ENCODE data around the gene ACOT9. TPM values are rescaled to one million over a fixed set of nuclear protein-coding genes. Genes with fewer than 3 reads are reported as not detected.

The ACOT9 gene
- total RNA-seq, 4 donors from 2014 or later, result 21.4 to 72.2 (median 27.5) TPM

DNA sequence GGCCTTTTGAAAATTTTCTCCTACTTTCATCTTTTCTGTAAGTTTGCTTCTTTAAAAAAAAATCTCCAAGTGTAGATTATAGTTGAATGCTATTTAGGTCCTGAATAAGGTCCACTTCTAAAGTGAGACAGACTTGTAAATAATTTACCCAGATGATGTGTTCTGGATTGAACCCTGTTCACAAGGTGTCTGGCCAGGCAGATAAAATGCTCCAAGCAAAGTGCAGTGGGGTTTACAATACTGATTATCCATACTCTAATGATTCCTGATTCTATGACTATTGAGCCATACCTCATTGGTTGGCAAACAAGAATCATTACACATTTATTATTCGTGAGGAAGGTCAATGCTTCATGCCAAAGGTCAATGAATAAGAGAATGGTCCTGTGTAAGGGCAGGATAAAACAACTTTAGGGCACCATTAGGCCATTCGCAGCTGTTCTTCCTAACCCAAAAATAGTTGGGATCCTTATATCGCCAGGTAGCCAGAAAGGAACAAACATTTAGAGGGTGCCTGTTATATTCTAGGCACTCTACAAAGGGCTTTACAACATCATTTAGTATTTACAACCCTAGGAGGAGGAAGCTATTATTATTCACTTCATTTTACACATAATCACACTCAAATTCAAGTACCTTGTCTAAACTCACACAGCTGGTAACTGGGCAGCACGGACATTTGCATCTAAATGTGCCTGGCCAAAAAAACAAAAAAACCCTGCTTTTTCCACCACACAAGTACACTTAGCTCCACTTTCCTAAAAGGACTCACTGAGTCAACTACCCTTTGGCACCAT is 21.3 kb upstream of the ACOT9 start:
- WGBS, 2 donors (ENCODE audit: low coverage in 1 of 2), result 57 to 83% methylated on average over 1 to 4 of the region's 4 CpGs
- Histone ChIP-seq H3K36me3 (no peaks in the 10 kb centered on the region), H3K27ac (no peak overlapping the region), H3K4me3 (no peak overlapping the region), H3K9me3 (no peaks in the 10 kb centered on the region), H3K27me3 (no peaks in the 10 kb centered on the region), H3K4me1 (no peaks in the 10 kb centered on the region)
- no peak for DNase-seq
- in situ Hi-C loops (cut with MboI; ENCODE audit: low pct_ligation_motif_present in 1 of 4, low pct_unique_long_range_greater_than_20kb in 1 of 4, low sequenced_read_pairs in 3 of 4) (loop anchor here in 1 of 4 donors (25.0 kb wide), 1 partner anchor 148 kb away; the partner anchor contains the start of genes APOO and CXorf58), intact Hi-C loops (cut with DNase I; ENCODE audit: low total_unique reads) (no loop called here)
- TF ChIP-seq, protein P1, sequence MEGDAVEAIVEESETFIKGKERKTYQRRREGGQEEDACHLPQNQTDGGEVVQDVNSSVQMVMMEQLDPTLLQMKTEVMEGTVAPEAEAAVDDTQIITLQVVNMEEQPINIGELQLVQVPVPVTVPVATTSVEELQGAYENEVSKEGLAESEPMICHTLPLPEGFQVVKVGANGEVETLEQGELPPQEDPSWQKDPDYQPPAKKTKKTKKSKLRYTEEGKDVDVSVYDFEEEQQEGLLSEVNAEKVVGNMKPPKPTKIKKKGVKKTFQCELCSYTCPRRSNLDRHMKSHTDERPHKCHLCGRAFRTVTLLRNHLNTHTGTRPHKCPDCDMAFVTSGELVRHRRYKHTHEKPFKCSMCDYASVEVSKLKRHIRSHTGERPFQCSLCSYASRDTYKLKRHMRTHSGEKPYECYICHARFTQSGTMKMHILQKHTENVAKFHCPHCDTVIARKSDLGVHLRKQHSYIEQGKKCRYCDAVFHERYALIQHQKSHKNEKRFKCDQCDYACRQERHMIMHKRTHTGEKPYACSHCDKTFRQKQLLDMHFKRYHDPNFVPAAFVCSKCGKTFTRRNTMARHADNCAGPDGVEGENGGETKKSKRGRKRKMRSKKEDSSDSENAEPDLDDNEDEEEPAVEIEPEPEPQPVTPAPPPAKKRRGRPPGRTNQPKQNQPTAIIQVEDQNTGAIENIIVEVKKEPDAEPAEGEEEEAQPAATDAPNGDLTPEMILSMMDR (IDR thresholded peaks at IDR 0.05), result no peak
- no peak for TF ChIP-seq EP300 (IDR thresholded peaks at IDR 0.05; ENCODE audit: low read depth)
- TF ChIP-seq POLR2A (IDR thresholded peaks at IDR 0.05), result no peak
- no peak for TF ChIP-seq POLR2AphosphoS5 (IDR thresholded peaks at IDR 0.05)

DNA sequence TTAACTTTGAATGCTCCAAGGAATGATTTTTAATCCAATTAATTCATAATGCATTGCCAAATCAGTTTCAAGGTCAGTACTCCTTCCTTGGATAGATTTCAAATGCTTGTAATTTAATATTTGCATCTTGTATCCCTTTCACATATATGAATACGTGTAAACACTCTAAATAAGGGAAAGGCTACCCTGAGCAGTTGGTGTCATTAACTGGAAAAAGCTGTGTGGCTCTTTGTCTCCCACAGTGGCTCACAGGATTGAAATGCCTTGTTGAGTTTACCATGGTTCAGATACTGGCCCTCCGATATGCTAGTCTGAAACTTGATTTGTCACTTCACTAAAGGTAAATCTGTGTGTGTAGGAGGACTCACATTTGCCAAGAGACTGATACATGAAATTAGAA is 16.7 kb upstream of the ACOT9 start:
- intact Hi-C loops (cut with DNase I; ENCODE audit: low total_unique reads), result no loop called here
- TF ChIP-seq POLR2AphosphoS5 (IDR thresholded peaks at IDR 0.05) (no peak), POLR2A (IDR thresholded peaks at IDR 0.05) (no peak), EP300 (IDR thresholded peaks at IDR 0.05; ENCODE audit: low read depth) (no peak)
- TF ChIP-seq, protein P1 (IDR thresholded peaks at IDR 0.05), result no peak
- 81% methylated on average over 2 of the region's 2 CpGs; no CpG with 5 or more reads in 1 of the 2 donors for WGBS, 2 donors (ENCODE audit: low coverage in 1 of 2)
- no peak overlapping the region for H3K27ac ChIP-seq
- no peaks in the 10 kb centered on the region for H3K4me1 ChIP-seq
- no peaks in the 10 kb centered on the region for H3K27me3 ChIP-seq
- no peaks in the 10 kb centered on the region for H3K36me3 ChIP-seq
- in situ Hi-C loops (cut with MboI; ENCODE audit: low pct_ligation_motif_present in 1 of 4, low pct_unique_long_range_greater_than_20kb in 1 of 4, low sequenced_read_pairs in 3 of 4), result loop anchor here in 1 of 4 donors (25.0 kb wide), 1 partner anchor 152 kb away; the partner anchor contains the start of genes APOO and CXorf58
- DNase-seq, result no peak
- H3K9me3 ChIP-seq, result no peaks in the 10 kb centered on the region
- no peak overlapping the region for H3K4me3 ChIP-seq

DNA sequence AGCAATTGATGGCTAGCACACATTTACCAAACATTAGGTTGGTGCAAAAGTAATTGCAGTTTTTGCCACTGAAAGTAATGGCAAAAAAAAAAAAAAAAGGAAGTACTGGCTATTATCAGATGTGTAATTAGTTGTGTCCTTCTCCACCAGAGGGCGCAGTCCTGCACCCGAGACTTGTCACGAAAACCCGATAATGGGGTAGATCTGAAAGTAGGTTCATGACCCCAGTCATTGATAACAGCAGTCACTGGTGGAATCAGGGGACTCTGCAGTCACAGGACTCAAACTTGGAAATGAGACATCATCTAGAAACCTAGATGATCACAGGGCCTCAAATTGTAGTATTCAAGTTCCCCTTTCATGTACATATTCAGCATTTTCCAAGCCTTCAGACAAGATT is 13.1 kb upstream of the ACOT9 start:
- in situ Hi-C loops (cut with MboI; ENCODE audit: low pct_ligation_motif_present in 1 of 4, low pct_unique_long_range_greater_than_20kb in 1 of 4, low sequenced_read_pairs in 3 of 4) (loop anchor here in 1 of 4 donors (25.0 kb wide), 1 partner anchor 156 kb away; the partner anchor contains the start of genes APOO and CXorf58), intact Hi-C loops (cut with DNase I; ENCODE audit: low total_unique reads) (no loop called here)
- Histone ChIP-seq H3K36me3 (no peaks in the 10 kb centered on the region), H3K9me3 (no peaks in the 10 kb centered on the region), H3K27ac (no peak overlapping the region), H3K4me1 (no peaks in the 10 kb centered on the region), H3K27me3 (no peaks in the 10 kb centered on the region), H3K4me3 (no peak overlapping the region)
- DNase-seq, result peak; percentile 70
- no peak for TF ChIP-seq POLR2A (IDR thresholded peaks at IDR 0.05)
- TF ChIP-seq, protein P1 (IDR thresholded peaks at IDR 0.05), result peak; percentile 45 to 55 (median 50)
- WGBS, 2 donors (ENCODE audit: low coverage in 1 of 2), result 0 to 5% methylated on average over 3 to 4 of the region's 4 CpGs

GRCh38 chrX:23754664-23755063 is 11.6 kb upstream of the ACOT9 start:
- no peaks in the 10 kb centered on the region for H3K27me3 ChIP-seq
- H3K36me3 ChIP-seq, result no peaks in the 10 kb centered on the region
- 61% methylated on average over 1 of the region's 1 CpG; no CpG with 5 or more reads in 1 of the 2 donors for WGBS, 2 donors (ENCODE audit: low coverage in 1 of 2)
- intact Hi-C loops (cut with DNase I; ENCODE audit: low total_unique reads) (no loop called here), in situ Hi-C loops (cut with MboI; ENCODE audit: low pct_ligation_motif_present in 1 of 4, low pct_unique_long_range_greater_than_20kb in 1 of 4, low sequenced_read_pairs in 3 of 4) (loop anchor here in 1 of 4 donors (25.0 kb wide), 1 partner anchor 158 kb away; the partner anchor contains the start of genes APOO and CXorf58)
- no peak overlapping the region for H3K4me3 ChIP-seq
- H3K27ac ChIP-seq, result no peak overlapping the region
- no peak for TF ChIP-seq EP300 (IDR thresholded peaks at IDR 0.05; ENCODE audit: low read depth)
- TF ChIP-seq, protein P1 (IDR thresholded peaks at IDR 0.05), result no peak
- no peak for TF ChIP-seq POLR2A (IDR thresholded peaks at IDR 0.05)
- TF ChIP-seq POLR2AphosphoS5 (IDR thresholded peaks at IDR 0.05), result no peak
- H3K9me3 ChIP-seq, result no peaks in the 10 kb centered on the region
- DNase-seq, result no peak
- no peaks in the 10 kb centered on the region for H3K4me1 ChIP-seq

All from transverse colon (tissue), 4 donors.